Body of pancreas (tissue), 4 donors: ENCODE measurements around the gene NRG3. TPM values are rescaled to one million over a fixed set of nuclear protein-coding genes. Genes with fewer than 3 reads are reported as not detected.

Experiments used
- ATAC-seq: fragments of 150-250 bp; one replicate; pipeline ENCODE4 v1.9.1; 2016
- DNase-seq, 4 donors: peaks; one replicate each; pipeline ENCODE4 v3.0.0-alpha.2; 2019
- H3K27ac ChIP-seq, 4 donors: fragments of 200-600 bp; sonication (generic); 1 replicate in 3 of 4; 2 replicates in 1 of 4; pipeline versions ENCODE4 v1.5.1 to v1.6.1; 2016 to 2019; ENCODE audit warnings: mild to moderate bottlenecking in 1 of 4, mixed read lengths in 1 of 4, moderate library complexity in 1 of 4
- H3K27me3 ChIP-seq, 2 donors: fragments of 200-600 bp; sonication (generic); one replicate each; pipeline ENCODE4 v1.6.0; 2016; ENCODE audit warnings: mild to moderate bottlenecking in 1 of 2
- H3K36me3 ChIP-seq, 2 donors: fragments of 200-600 bp; sonication (generic); replicated peaks in 1 of 2; 2 replicates each; pipeline ENCODE4 v1.5.1; 2016; ENCODE audit warnings: low read depth in 2 of 2; ENCODE audit not compliant: insufficient read depth in 1 of 2
- H3K4me1 ChIP-seq: fragments of 200-600 bp; sonication (generic); one replicate; pipeline ENCODE4 v1.6.0; 2016
- H3K4me3 ChIP-seq, 2 donors: fragments of 200-600 bp; sonication (generic); 1 replicate in 1 of 2; 2 replicates in 1 of 2; pipeline ENCODE4 v1.5.1; 2016 to 2019
- H3K9me3 ChIP-seq, 3 donors: fragments of 200-600 bp; sonication (generic); 1 replicate in 2 of 3; 2 replicates in 1 of 3; pipeline ENCODE4 v1.5.1; 2016
- CTCF ChIP-seq, 7 experiments: fragments of 450-650 bp in 4 of 7; fragments of 200-600 bp in 3 of 7; sonication (generic) in 3 of 7; IDR thresholded peaks; one replicate each; pipeline ENCODE4 v1.5.1; 2016 to 2019; ENCODE audit warnings: antibody characterized with exemption in 7 of 7
- POLR2A ChIP-seq, 3 donors: fragments of 450-650 bp; IDR thresholded peaks; one replicate each; pipeline ENCODE4 v1.6.1; 2016; ENCODE audit warnings: antibody characterized with exemption in 3 of 3, mild to moderate bottlenecking in 2 of 3
- WGBS, 2 donors: methylation state at CpG; one replicate each; pipeline ENCODE4 v1.1.5; 2017; 5-methylcytosine and 5-hydroxymethylcytosine counted together
- intact Hi-C: fragments of 100-400 bp; cut with DNase I; formaldehyde crosslinking; loops from one replicate; pipeline ENCODE4 v1.15.1; 2023
- total RNA-seq, 2 donors: library from RNA; depleted of rRNA; stranded (reverse); fragments of >200 nt; gene quantifications; one replicate each; pipeline ENCODE4 v1.1.0, GENCODE V29; 2016

Gene NRG3
- total RNA-seq, 2 donors from 2014 or later: 0.26 TPM; not detected in 1

GRCh38 chr10:81847675-81848074 is 27.3 kb upstream of the NRG3 start:
- Histone ChIP-seq H3K4me3 (no peak overlapping the region), H3K27me3 (no peaks in the 10 kb centered on the region), H3K27ac (no peak overlapping the region), H3K9me3 (no peaks in the 10 kb centered on the region), H3K4me1 (no peaks in the 10 kb centered on the region), H3K36me3 (no peaks in the 10 kb centered on the region)
- WGBS, 2 donors: 66 to 78% methylated on average over 2 of the region's 2 CpGs
- intact Hi-C loops: no loop called here
- ATAC-seq: no peak
- TF ChIP-seq POLR2A (IDR thresholded peaks at IDR 0.05) (no peak), CTCF (IDR thresholded peaks at IDR 0.05) (no peak)
- DNase-seq: no peak

GRCh38 chr10:81848514-81848913 is 26.5 kb upstream of the NRG3 start:
- Histone ChIP-seq H3K4me3 (no peak overlapping the region), H3K9me3 (no peaks in the 10 kb centered on the region), H3K27me3 (no peaks in the 10 kb centered on the region), H3K27ac (no peak overlapping the region), H3K4me1 (no peaks in the 10 kb centered on the region), H3K36me3 (no peaks in the 10 kb centered on the region)
- DNase-seq (no peak), ATAC-seq (no peak)
- no peak for TF ChIP-seq POLR2A (IDR thresholded peaks at IDR 0.05)
- no peak for TF ChIP-seq CTCF (IDR thresholded peaks at IDR 0.05)
- intact Hi-C loops: no loop called here
- 30 to 42% methylated on average over 4 of the region's 4 CpGs for WGBS, 2 donors

GRCh38 chr10:81848931-81849330 is 26.1 kb upstream of the NRG3 start:
- no peak for DNase-seq
- 76 to 77% methylated on average over 5 of the region's 5 CpGs for WGBS, 2 donors
- no peak for ATAC-seq
- Histone ChIP-seq H3K27me3 (no peaks in the 10 kb centered on the region), H3K4me3 (no peak overlapping the region), H3K4me1 (no peaks in the 10 kb centered on the region), H3K36me3 (no peaks in the 10 kb centered on the region), H3K27ac (no peak overlapping the region), H3K9me3 (no peaks in the 10 kb centered on the region)
- TF ChIP-seq CTCF (IDR thresholded peaks at IDR 0.05): no peak
- TF ChIP-seq POLR2A (IDR thresholded peaks at IDR 0.05): no peak
- intact Hi-C loops: no loop called here

GRCh38 chr10:81862596-81862995 is 12.4 kb upstream of the NRG3 start:
- intact Hi-C loops: no loop called here
- ATAC-seq (no peak), DNase-seq (no peak)
- Histone ChIP-seq H3K9me3 (no peaks in the 10 kb centered on the region), H3K4me1 (no peaks in the 10 kb centered on the region), H3K36me3 (no peaks in the 10 kb centered on the region), H3K4me3 (no peak overlapping the region), H3K27me3 (no peaks in the 10 kb centered on the region), H3K27ac (no peak overlapping the region)
- WGBS, 2 donors: 91% methylated on average over 13 of the region's 19 CpGs; no CpG with 5 or more reads in 1 of the 2 donors
- no peak for TF ChIP-seq POLR2A (IDR thresholded peaks at IDR 0.05)
- no peak for TF ChIP-seq CTCF (IDR thresholded peaks at IDR 0.05)

GRCh38 chr10:81863771-81864170 is 11.2 kb upstream of the NRG3 start:
- Histone ChIP-seq H3K4me1 (no peaks in the 10 kb centered on the region), H3K27ac (no peak overlapping the region), H3K9me3 (no peaks in the 10 kb centered on the region), H3K36me3 (no peaks in the 10 kb centered on the region), H3K4me3 (no peak overlapping the region), H3K27me3 (no peaks in the 10 kb centered on the region)
- intact Hi-C loops: no loop called here
- TF ChIP-seq POLR2A (IDR thresholded peaks at IDR 0.05): no peak
- no peak for TF ChIP-seq CTCF (IDR thresholded peaks at IDR 0.05)
- DNase-seq (no peak), ATAC-seq (no peak)
